Skeletal muscle cell (primary cell): ENCODE measurements around the gene VWA7.

Source experiments
- DNase-seq: peaks from one replicate; pipeline ENCODE4 v3.0.0-alpha.2; 2010; ENCODE audit warnings: low read depth
- H3K4me3 ChIP-seq: 2 replicates; pipeline ENCODE4 v1.5.1; 2011; ENCODE audit warnings: low read depth, mild to moderate bottlenecking, control low read depth, low read length, moderate library complexity

VWA7 gene

GRCh38 chr6:31722173-31722572 is 55.0 kb downstream of the VWA7 start:
- no peak overlapping the region for H3K4me3 ChIP-seq
- no peak for DNase-seq

- DNase-seq: no peak
Measured at GRCh38 chr6:31721351-31722020, 55.6 kb downstream of the VWA7 start, which contains the start of gene LY6G6C. TSS of gene LY6G6C (minus strand) at chr6:31721746. CDS start at chr6:31721679, 67 bp downstream.

GRCh38 chr6:31720196-31720770 is 56.8 kb downstream of the VWA7 start:
- H3K4me3 ChIP-seq: no peak overlapping the region
- no peak for DNase-seq

More at GRCh38 chr6:31721351-31722020, 55.6 kb downstream of the VWA7 start, which contains the start of gene LY6G6C:
- H3K4me3 ChIP-seq: no peak within 1 kb of the TSS

GRCh38 chr6:31719001-31719400 is 58.1 kb downstream of the VWA7 start:
- DNase-seq: no peak
- no peak overlapping the region for H3K4me3 ChIP-seq

- no peak for DNase-seq
- H3K4me3 ChIP-seq: no peak overlapping the region
Measured at GRCh38 chr6:31718265-31718664, 58.9 kb downstream of the VWA7 start.

GRCh38 chr6:31717499-31718222 is 59.5 kb downstream of the VWA7 start:
- DNase-seq: no peak

More at GRCh38 chr6:31717499-31718222, 59.5 kb downstream of the VWA7 start:
- no peak overlapping the region for H3K4me3 ChIP-seq
